HFF-Myc (cell line): ENCODE measurements around the gene WDR7.

Experiments used
- DNase-seq: peaks from one replicate; pipeline ENCODE4 v3.0.0-alpha.2; 2011; ENCODE audit warnings: low read depth; ENCODE audit errors: extremely low read depth
- H3K4me3 ChIP-seq: replicated peaks from 2 replicates; pipeline ENCODE4 v1.5.1; 2011; ENCODE audit warnings: low read depth, mild to moderate bottlenecking, control low read depth, low read length
- CTCF ChIP-seq: IDR thresholded peaks from 2 replicates; pipeline ENCODE4 v1.5.1; 2012; ENCODE audit warnings: mild to moderate bottlenecking, low read depth, low read length, control low read depth; ENCODE audit errors: missing control alignments

The WDR7 gene

DNA sequence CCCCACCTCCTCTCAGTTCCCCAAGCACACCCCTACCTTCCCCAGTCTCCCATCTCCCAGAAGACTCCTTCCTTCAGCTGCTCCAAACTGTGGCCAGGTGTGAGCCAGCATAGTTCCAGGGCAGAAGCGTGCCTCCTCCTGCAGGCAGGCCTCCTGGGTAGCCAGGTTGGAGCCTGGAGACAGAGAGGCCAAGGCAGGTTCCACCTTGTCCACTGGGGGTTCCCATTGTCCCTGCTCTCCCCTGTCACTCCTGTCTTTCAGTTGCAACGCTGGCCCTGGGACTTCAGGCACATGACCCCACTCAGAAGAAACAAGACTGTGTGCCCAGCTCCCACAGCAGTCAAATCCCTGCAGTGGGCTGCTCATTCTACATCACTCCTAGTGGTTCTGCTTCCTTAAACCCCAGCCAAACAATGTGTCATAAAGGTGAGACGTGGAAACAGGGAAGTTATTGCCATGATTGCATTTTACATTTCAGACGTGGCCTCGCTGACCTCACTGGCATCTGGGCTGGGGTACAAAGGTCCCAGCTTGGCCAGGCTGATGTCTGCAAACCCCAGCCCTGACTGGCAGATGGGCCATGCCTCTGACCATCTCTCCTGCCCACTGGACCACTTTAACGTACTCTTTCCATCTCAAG is 399.3 kb downstream of the WDR7 start:
- DNase-seq, result no peak
- H3K4me3 ChIP-seq, result no peak overlapping the region
- TF ChIP-seq CTCF, result no peak

DNA sequence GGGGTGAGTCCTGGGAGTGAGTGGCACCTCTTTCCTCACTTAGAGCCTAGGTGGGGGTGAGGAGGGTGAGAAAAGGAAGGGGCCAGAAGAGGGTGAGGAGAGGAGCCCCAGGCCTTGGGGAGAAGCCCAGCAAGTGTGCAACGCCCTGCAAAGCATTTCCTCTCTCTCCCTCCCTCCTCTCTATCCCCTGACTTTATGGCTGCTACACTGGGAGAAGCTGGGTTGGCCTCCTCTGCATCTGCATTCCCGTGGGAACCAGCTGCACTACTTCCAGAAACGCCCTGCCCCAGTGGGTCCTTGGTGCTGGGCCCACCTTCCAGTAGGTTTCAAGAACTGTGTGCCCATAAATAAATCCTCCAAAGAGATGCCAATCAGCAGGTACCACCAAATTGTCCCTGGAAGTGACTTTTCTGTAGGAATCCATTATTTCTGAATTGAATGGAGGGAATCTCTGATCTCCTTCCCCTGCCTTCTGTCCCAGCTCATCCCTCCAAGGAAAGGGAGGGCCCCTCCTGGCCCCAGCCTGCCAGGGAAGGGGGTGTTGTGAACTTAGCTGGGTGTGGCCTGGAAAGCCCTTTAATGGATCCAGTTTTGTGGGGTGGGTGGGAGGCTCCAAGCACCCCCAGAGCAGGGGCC is 400.0 kb downstream of the WDR7 start:
- H3K4me3 ChIP-seq, result no peak overlapping the region
- no peak for DNase-seq
- no peak for TF ChIP-seq CTCF

GRCh38 chr18:57051657-57052044 is 400.5 kb downstream of the WDR7 start:
- no peak for TF ChIP-seq CTCF
- no peak overlapping the region for H3K4me3 ChIP-seq
- DNase-seq, result no peak

GRCh38 chr18:57052173-57052572 is 401.0 kb downstream of the WDR7 start:
- TF ChIP-seq CTCF, result no peak
- DNase-seq, result no peak
- no peak overlapping the region for H3K4me3 ChIP-seq

GRCh38 chr18:57052759-57053158 is 401.6 kb downstream of the WDR7 start:
- no peak for DNase-seq
- no peak overlapping the region for H3K4me3 ChIP-seq
- no peak for TF ChIP-seq CTCF

DNA sequence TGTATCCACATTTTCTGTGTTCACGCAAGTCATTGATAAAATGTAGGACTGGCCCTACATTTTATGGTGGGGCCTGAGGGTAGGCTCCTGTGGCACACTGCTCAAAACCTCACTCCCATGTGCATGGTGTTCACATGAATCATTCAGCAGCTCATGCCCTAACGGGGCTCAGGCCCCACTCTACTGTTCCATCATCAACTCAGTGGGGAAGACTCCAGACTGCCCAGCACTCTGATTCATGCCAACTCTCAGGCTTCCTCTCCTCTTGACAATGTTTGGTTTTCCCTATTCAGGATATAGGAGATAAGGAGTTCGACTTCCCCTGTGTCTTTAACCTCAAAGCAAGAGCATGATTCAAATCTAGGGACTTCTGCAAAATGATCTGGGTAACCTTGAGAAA is 403.7 kb downstream of the WDR7 start:
- no peak overlapping the region for H3K4me3 ChIP-seq
- no peak for DNase-seq
- no peak for TF ChIP-seq CTCF

DNA sequence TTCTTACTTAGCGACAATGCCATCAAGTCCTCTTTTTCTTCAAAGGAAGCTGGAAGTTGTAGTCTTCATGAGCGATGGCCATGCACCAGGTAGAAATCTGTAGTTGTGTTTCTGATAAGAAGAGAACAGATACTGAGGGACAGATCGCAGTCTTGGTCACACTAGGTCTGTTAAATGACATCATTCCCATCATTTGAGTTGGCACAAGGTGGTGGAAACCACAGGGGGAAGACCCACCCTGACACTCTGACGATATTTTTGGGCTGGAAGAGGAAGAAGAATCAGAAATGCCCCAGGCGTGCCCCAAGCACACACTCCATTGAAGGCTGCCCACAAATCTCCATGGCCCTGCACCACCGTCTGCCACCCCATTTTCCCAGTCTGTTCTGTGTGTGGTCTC is 406.7 kb downstream of the WDR7 start:
- no peak for DNase-seq
- no peak overlapping the region for H3K4me3 ChIP-seq
- TF ChIP-seq CTCF, result no peak
